Measurements from ENCODE around the gene RGS6. TPM values are rescaled to one million over a fixed set of nuclear protein-coding genes. Genes with fewer than 3 reads are reported as not detected.

Gene RGS6
- total RNA-seq, 1 donor from 2014 or later = 4.9 TPM

DNA sequence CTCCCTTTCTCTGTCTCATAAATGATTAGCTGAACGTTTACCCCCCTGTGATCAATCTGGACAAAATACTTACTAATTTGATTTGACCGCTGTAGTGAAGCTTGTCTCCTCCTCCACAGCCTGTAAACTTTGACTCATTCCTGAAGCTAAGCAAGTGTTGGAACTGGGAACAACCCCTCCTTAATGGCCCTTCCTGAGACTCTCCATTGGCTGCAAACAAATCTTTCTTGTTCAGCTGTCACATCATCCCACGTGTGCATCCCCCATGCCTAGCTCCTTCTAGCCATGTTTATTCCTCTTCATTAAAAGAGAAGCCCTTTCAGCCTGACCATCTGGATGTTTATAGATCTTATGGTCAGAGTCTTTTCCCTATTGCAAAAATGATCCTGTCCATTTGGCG lies 281.2 kb downstream of the RGS6 start:
- DNase-seq (ENCODE audit: low spot score in 2 of 2) (no peak), FAIRE-seq (no peak)

DNA sequence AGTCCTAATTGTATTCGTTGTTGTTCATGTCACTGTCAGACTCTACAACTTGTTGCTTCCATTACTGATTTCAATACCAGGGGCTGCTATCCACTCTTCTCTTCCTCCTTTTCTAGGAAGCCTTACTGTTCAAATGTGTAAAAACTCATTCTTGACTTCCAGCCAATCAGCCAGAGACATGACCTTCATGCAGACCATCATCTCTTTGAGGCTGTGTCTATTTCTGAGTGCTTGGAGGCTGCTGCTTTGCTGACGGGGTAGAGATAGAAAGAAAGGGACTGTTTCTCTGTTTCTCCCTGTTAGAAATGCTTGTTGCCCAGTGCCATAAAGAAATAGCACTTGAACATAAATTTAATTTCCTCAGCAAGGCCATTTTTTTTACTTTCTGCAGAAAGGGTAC lies 282.9 kb downstream of the RGS6 start:
- FAIRE-seq = no peak
- no peak for DNase-seq (ENCODE audit: low spot score in 2 of 2)

- DNase-seq (ENCODE audit: low spot score in 2 of 2) (no peak), FAIRE-seq (no peak)
Measured at GRCh38 chr14:72217135-72217534, 284.9 kb downstream of the RGS6 start.

DNA sequence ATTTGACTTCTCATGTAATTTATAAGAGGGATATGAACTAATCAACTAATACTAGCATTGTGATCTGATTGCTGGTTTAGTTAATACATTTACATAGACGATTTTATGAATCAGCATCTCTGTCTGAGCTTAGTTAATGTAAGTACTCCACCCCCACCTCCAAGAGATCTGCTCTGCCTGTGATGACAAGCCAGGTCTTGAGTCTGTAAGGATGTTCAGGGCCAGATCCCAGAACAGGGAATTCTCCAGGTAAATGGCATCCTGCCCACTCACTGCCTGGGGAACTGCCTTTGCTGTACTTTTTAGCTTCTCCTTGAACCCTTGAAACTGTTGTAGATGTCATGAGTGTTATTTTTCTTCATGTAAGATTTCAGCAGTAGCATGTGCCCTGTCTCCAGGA lies 289.8 kb downstream of the RGS6 start:
- FAIRE-seq = no peak
- DNase-seq (ENCODE audit: low spot score in 2 of 2) = no peak

DNA sequence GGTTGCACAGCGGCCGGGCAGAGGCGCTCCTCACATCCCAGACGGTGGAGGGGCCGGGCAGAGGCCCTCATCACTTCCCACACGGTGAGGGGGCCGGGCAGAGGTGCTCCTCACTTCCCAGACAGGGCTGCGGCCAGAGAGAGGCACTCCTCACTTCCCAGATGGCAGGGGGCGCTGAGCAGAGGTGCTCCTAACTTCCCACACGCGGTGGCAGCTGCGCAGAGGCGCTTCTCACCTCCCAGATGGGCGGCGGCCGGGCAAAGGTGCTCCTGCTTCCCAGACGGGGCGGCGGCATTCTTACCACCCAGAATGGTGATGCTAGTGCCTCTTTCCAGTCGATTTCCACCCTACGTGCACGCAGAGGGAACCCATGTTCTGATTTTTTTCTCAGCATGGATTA lies 304.4 kb downstream of the RGS6 start:
- FAIRE-seq (no peak), DNase-seq (ENCODE audit: low spot score in 2 of 2) (no peak)

DNA sequence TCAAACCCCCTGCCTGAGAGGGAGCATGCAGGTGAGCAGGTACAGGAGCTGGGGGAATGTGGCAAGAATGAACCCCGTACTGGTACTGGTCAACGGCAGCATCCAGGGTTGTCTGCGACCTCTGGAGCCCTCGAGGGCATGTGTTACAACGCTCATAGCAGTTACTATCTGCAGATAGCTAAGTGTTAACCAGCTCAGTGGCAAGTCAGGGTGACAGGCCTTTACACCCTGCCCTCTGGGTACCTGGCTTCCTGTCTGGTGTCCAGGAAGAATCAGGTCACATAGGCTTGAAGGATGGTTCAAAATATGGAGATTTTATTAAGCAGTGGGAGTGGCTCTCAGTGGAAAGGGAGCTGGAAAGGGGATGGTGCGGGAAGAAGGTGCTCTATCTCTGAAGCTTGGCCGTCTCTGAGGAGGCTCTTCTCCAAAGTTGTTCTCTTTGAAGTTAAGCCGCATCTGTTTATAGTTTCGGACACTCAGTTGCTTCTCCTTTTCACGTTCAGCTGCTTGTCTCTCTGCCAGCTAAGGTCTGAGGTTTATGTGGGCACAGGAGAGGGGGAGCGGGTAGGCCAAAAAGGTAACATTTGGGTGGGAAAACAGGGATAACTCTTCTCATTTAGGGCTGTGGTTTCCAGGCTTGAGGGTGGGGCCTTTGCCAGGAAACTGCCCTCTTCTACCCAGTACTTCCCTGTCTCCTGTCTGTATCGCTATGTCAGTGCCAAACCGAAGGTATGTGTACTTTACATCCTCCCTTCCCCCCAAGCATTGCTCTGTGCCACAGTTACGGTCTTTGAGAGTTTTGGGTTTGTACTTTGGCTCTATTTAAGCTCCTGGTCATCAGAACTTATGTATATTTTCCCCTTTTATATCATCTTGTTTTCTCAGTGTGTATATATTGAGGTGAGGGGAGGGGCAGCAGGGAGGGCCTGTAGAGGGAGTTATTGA lies 305.8 kb downstream of the RGS6 start:
- DNase-seq (ENCODE audit: low spot score in 2 of 2) (no peak), FAIRE-seq (no peak)

DNA sequence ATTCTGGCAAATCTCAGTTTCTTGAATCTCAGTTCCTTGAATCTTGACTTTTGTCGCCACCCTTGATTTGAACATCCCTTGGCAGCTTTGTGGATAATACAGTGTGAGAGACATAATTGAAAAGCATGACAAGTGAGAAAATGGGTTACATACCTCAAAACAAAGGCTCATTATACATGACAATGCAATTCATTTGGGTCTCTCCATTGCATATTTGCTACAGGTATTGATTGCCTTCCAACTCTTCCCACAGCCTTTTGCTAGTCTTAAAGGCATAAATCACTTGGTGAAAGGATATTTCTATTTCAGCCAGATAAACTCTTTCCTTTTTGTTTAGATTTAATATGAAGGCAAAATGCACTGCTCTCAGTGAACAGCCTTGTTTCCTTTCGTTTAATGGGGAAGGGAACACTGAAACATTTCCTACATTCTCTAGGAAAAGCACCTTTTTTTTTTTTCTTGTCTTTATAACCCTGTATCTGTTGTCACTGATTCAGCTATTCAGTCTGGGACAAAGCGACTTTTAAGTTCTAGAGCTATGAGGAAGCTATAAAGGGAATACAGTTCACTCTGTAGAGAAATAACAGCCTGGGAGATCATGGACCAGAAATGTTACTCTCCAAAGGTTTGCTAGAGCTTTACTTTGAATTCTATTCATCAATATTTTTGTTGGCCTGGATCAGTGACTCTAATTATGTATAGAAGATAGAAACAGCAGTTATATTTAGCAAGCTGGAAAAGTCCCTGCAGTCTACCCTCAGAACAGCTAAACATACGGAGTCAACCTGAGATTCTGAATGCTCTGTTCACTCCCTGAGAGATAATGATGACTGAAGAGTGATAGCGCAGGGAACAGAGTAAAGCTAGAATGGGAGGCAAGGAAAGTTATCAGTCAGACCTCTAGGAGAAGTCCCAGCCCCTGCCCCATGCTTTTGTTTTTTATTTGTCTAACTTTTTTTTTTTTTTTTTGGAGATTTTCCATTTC lies 311.4 kb downstream of the RGS6 start:
- no peak for FAIRE-seq
- no peak for DNase-seq (ENCODE audit: low spot score in 2 of 2)

- no peak for DNase-seq (ENCODE audit: low spot score in 2 of 2)
- FAIRE-seq = peak; percentile 33
Measured at GRCh38 chr14:72247896-72248465, 315.8 kb downstream of the RGS6 start.

DNA sequence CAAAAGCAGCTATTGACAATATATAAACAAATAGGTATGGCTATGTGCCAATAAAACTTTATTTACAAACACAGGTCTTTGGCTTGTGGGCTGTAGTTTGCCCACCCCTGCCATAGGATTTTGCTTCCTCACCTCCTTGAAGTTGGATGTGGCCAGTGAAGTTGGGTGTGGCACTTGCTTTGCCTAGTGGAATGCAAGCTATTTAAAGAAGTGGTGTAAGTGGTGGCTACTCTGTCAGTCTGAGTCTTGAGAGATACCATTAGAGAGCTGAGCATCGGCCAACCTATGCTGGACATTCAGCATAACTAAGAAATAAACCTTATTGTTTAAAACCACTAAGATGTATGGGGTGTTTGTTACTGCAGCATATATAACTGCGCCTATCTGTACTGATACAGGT lies 321.3 kb downstream of the RGS6 start:
- DNase-seq (ENCODE audit: low spot score in 2 of 2) = no peak
- FAIRE-seq = no peak

DNA sequence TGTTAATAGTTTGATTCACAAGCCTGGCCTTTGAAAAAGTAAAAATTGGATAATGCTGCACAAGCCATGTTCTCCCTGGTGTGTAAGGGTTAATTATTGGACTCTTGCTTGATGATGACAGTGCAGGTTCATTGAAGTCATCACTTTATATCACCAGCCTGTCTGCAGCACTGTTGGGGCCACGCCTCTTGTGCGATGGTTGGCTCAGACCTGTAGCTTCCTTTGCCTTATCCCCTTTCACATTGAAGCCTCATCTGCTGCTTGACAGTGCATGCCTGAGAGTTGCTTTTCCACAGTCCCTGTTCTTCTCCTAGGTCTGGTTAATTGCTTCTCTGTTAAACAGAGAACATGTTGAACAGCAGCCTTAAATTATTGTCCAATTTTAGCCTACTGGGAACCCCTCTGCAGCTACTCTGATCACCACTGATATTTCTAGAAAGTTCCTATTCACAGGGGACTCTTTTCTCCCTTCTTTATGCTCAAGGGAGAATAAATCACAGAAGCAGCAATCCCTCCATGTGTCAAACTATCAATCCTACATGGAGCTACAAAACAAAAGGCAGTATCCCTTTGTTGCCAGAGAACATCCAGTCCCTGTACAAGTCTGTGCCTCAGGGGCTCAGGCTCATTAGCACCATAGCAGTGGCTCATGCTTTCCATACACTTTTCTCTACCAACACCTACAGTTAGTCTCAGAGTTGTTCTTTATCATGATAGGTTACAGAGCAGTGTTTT lies 322.1 kb downstream of the RGS6 start:
- DNase-seq (ENCODE audit: low spot score in 2 of 2) = no peak
- FAIRE-seq = no peak

- no peak for DNase-seq (ENCODE audit: low spot score in 2 of 2)
- FAIRE-seq = no peak
Measured at GRCh38 chr14:72254937-72255472, 322.8 kb downstream of the RGS6 start.

- DNase-seq (ENCODE audit: low spot score in 2 of 2) (no peak), FAIRE-seq (no peak)
Measured at GRCh38 chr14:72256055-72256454, 323.8 kb downstream of the RGS6 start.

DNA sequence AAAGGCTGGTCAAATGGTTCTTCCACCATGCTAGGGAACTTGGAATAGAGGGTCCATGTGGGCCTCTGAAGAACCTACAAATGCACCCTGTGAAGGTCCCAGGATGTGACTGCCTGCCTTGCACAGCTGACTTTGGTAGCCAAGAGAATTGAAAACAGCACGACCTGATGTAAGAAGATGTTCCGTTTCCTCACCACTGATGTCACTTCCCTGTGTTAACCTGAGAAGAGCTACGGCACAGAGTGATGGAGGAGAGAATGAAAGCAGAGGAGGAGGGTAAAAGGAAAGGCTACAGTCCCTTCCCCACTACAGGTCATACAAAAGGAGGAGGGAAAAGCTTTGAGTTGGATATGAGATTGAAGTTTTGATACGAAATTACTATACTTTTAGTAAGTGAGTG lies 328.8 kb downstream of the RGS6 start:
- DNase-seq (ENCODE audit: low spot score in 2 of 2) (no peak), FAIRE-seq (no peak)

- no peak for DNase-seq (ENCODE audit: low spot score in 2 of 2)
- FAIRE-seq = no peak
Measured at GRCh38 chr14:72262771-72263170, 330.5 kb downstream of the RGS6 start.

GRCh38 chr14:72264716-72265115 lies 332.5 kb downstream of the RGS6 start:
- FAIRE-seq = no peak
- DNase-seq (ENCODE audit: low spot score in 2 of 2) = no peak

- no peak for FAIRE-seq
- DNase-seq (ENCODE audit: low spot score in 2 of 2) = no peak
Measured at GRCh38 chr14:72270147-72270727, 338.0 kb downstream of the RGS6 start.

DNA sequence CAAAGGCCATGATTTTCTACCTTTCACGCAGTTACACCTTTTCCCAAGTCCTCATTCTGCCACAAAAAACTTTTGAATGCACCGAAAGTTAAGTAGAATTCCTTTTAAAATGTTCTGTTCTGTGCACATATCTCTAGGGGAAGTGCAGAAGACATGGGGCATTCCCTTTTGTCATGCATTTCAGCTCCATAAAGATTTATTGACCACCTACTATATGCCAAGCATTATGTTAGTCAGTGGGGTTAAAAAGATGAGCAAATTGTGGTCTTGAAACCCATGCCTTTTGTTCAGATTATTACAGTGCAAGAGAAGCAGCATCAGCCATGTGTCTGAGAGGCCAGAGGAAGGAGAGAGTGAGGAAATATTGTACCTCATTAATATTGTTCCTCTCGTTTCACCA lies 338.5 kb downstream of the RGS6 start:
- FAIRE-seq (no peak), DNase-seq (ENCODE audit: low spot score in 2 of 2) (no peak)

- no peak for FAIRE-seq
- no peak for DNase-seq (ENCODE audit: low spot score in 2 of 2)
Measured at GRCh38 chr14:72275242-72275641, 343.0 kb downstream of the RGS6 start.

DNA sequence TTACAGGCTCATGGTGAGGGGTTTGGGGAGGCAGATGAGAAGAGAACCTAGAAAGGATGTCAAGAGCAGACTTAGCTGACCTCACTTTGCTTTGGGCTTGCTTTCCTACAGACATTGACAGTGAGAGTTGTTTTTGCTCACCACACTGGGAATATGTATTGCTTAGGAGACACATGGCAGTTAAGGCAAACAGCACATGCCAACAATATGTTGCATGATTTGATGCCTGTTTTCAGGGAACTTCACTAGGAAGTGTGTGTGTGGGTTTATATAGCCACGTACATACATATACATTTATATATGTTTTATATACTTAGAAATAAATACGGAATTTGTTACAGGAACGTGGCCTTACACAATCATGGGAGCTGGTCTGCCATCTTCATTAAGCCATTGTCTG lies 346.1 kb downstream of the RGS6 start:
- no peak for FAIRE-seq
- DNase-seq (ENCODE audit: low spot score in 2 of 2) = no peak

DNA sequence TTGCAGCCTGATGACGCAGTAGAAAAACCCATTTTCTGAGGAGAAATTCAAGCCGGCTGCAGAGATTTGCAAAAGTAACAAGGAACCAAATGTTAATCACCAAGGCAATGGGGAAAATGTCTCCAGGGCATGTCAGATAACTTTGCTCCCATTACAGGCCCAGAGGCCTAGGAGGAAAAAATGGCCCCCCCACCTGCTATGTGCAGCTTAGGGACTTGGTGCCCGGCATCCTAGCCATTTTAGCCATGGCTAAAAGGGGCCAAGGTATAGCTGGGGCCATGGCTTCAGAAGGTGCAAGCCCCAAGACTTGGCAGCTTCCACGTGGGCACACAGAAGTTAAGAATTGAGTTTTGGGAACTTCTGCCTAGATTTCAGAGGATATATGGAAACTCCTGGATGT lies 351.9 kb downstream of the RGS6 start:
- no peak for FAIRE-seq

More for the DNA sequence above, 351.9 kb downstream of the RGS6 start:
- DNase-seq (ENCODE audit: low spot score in 2 of 2) = no peak
